Activated CD4-positive, alpha-beta memory T cell treated with anti-CD3 and anti-CD28 coated beads for 36 hours (primary cell): ENCODE data around the gene DVL3. TPM values are rescaled to one million over a fixed set of nuclear protein-coding genes. Genes with fewer than 3 reads are reported as not detected.
"Not testable (repeated sequence)": the region's sequence is repeated elsewhere in the genome, so short reads cannot be mapped to it uniquely, and the experiment has no call there.

Source experiments
- CTCF ChIA-PET: fragments of 350-600 bp; sonication (Branson Sonifier 250); formaldehyde crosslinking; loops from one replicate; lab custom pipeline; 2021; ENCODE audit warnings: antibody characterized with exemption, inconsistent platforms; lab: Charles Lee
- POLR2A ChIA-PET: fragments of 350-600 bp; sonication (Branson Sonifier 250); formaldehyde crosslinking; loops from one replicate; lab custom pipeline; 2021; ENCODE audit warnings: antibody characterized with exemption; lab: Charles Lee
- DNase-seq: peaks from one replicate; pipeline ENCODE4 v3.0.0-alpha.2; 2020
- H3K27ac Mint-ChIP-seq: one replicate; pipeline ENCODE4 v1.8.0; 2021; ENCODE audit warnings: mixed read lengths
- H3K27me3 Mint-ChIP-seq: one replicate; pipeline ENCODE4 v1.8.0; 2021; ENCODE audit warnings: mixed read lengths
- H3K36me3 Mint-ChIP-seq: one replicate; pipeline ENCODE4 v1.8.0; 2021; ENCODE audit warnings: mixed read lengths
- H3K4me1 Mint-ChIP-seq: one replicate; pipeline ENCODE4 v1.8.0; 2021; ENCODE audit warnings: low read depth, mixed read lengths
- H3K4me3 Mint-ChIP-seq: one replicate; pipeline ENCODE4 v1.8.0; 2021; ENCODE audit warnings: mild to moderate bottlenecking, mixed read lengths
- H3K9me3 Mint-ChIP-seq: one replicate; pipeline ENCODE4 v1.8.0; 2021; ENCODE audit warnings: mixed read lengths
- intact Hi-C: fragments of 100-400 bp; cut with micrococcal nuclease; formaldehyde crosslinking; loops from one replicate; pipeline ENCODE4 v1.15.1; 2023
- total RNA-seq, 2 experiments: library from RNA; stranded (reverse); gene quantifications; one replicate each; pipeline ENCODE4 v1.2.3, GENCODE V29; 2021

Gene DVL3
- total RNA-seq, 2 experiments from 2014 or later = 28.5 to 32.4 TPM

DNA sequence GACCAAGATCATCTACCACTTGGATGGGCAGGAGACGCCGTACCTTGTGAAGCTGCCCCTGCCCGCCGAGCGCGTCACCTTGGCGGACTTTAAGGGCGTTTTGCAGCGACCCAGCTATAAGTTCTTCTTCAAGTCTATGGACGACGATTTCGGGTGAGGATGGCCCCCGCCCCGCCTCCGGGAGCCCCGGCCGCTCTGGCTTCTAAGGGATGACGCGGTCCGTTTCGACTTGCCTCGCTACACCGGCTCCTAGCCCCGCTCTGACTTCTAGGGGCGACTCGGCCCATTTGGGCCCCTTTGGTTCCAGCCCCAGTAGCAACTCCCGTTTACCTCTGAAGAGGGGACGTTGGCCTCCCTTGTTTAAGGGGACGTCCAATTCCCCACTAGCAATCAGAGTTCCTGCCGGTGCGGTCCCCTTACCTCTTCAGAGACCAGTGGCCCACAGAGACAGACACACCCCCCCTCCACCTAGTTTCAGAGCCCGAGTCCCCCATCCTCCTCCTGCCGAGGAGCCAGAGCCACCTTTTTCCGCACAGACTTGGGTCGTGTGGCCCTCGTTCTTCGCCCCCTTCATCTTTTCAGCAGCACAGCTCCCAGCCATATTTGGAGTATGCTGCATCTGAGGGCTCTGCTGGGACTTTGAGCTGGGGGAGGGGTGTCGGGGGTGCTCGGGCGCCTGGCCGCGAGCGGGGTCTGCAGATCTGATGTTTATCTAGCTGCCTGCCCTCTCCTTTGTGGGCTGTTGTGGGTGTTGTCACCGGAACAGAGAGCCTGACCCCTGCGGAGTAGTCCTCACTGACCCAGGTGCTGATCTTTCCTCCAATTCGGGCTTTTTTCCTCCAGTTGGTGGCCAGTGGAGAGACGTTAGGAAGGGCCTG is 706 bp downstream of the DVL3 start:
- H3K4me1 Mint-ChIP-seq = peaks cover 19% of the 10 kb centered on the region
- ChIA-PET CTCF (interaction anchor here (1.2 to 2.2 kb wide), 4 partner anchors 21 to 260 kb away, joined by 5 to 6 read pairs (median 6); partner anchors contain the start of gene EIF2B5), POLR2A (interaction anchor here (0.7 to 1.6 kb wide), 4 partner anchors 12 to 30 kb away, joined by 3 to 7 read pairs (median 4); partner anchors contain the start of genes ABCF3 and EIF2B5)
- no peaks in the 10 kb centered on the region for H3K9me3 Mint-ChIP-seq
- H3K27ac Mint-ChIP-seq = peak overlapping the region; percentile 60
- intact Hi-C loops = loop anchor here (1.0 to 2.0 kb wide), 2 partner anchors 19 to 21 kb away; partner anchors contain the start of genes AP2M1 and EIF2B5
- H3K4me3 Mint-ChIP-seq = peak overlapping the region; percentile 95
- H3K27me3 Mint-ChIP-seq = no peaks in the 10 kb centered on the region
- no peaks in the 10 kb centered on the region for H3K36me3 Mint-ChIP-seq
- DNase-seq = peak; percentile 65

DNA sequence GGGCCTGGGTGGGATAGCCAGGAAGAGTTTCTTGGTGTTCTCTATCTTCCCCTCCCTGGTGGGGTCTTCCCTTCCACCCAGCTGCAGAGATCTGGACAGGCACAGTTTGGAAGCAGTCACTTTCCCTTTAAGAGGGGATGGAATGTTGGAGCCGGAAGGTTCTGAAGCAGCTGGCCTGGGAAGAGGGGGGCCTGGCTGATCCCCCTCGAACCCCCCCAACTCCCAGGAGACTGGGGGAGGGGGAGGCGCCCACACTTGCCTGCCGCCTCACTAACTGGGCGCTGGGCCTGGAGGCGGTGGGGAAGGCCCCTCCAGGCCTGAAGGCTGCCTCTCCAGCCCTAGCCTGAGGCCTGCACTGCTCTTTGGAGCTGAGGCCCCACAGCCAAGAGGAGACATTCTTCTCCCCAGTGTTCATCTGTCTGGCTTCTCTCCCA is 1.4 kb downstream of the DVL3 start:
- no peak for DNase-seq
- POLR2A ChIA-PET = interaction anchor here (1.4 to 1.6 kb wide), 2 partner anchors 12 to 29 kb away, joined by 3 to 6 read pairs; partner anchors contain the start of gene ABCF3
- Mint-ChIP-seq H3K36me3 (peaks cover 2% of the 10 kb centered on the region), H3K27ac (no peak overlapping the region), H3K27me3 (no peaks in the 10 kb centered on the region), H3K4me3 (peak overlapping the region; percentile 95), H3K4me1 (peaks cover 22% of the 10 kb centered on the region), H3K9me3 (no peaks in the 10 kb centered on the region)
- intact Hi-C loops = no loop called here
- CTCF ChIA-PET = interaction anchor here (1.6 to 2.2 kb wide), 3 partner anchors 21 to 261 kb away, joined by 5 to 6 read pairs (median 5); partner anchors contain the start of gene EIF2B5

DNA sequence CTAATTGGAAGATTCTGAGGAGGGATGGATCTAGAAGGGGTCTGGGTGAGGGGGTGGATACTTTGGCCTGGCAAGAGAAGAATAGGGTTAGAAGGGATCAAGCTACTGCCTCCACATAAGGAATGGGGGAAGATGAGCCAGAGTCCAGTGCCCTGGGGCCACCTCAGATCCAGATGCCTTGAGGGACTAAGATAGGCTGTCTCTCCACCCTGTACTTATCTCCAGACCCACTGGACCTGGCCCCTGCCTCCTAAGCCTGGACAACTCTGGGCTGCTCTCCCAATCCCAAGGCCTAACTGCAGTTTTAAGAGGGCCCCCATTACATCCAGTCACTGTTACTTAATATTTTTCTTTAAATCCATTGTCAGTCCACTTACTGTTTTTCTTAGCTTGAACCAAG is 2.0 kb downstream of the DVL3 start:
- Mint-ChIP-seq H3K4me3 (peak overlapping the region; percentile 95), H3K36me3 (peaks cover 4% of the 10 kb centered on the region), H3K9me3 (no peaks in the 10 kb centered on the region), H3K27ac (no peak overlapping the region), H3K4me1 (peaks cover 23% of the 10 kb centered on the region), H3K27me3 (no peaks in the 10 kb centered on the region)
- intact Hi-C loops = no loop called here
- ChIA-PET POLR2A (no interaction called here), CTCF (interaction anchor here (2.2 kb wide), 1 partner anchor 132 kb away, joined by 5 read pairs; no protein-coding TSS in a partner anchor)
- no peak for DNase-seq

DNA sequence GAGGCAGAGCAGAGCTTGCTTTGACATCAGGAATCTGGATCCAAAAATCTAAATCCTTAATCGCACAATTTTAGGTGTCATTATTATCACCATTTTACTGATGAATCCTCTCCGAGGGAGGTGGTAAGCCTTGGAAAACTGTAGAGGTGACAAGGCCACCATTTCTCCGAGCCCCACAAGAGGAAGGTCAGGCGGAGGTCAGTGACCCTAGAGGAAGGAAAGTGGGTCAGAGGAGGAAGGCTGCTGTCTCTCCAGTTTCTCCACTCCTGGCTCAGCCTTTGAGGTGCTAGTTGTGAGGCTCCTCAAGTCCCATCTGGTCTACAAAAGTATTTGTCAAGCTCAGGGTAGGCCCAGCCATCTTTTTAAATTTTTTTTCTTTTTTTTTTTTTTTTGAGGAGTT is 3.2 kb downstream of the DVL3 start:
- Mint-ChIP-seq H3K4me1 (peaks cover 23% of the 10 kb centered on the region), H3K27me3 (no peaks in the 10 kb centered on the region), H3K4me3 (no peak overlapping the region), H3K36me3 (peaks cover 5% of the 10 kb centered on the region), H3K27ac (no peak overlapping the region), H3K9me3 (no peaks in the 10 kb centered on the region)
- no peak for DNase-seq
- ChIA-PET POLR2A (no interaction called here), CTCF (no interaction called here)
- intact Hi-C loops = no loop called here

DNA sequence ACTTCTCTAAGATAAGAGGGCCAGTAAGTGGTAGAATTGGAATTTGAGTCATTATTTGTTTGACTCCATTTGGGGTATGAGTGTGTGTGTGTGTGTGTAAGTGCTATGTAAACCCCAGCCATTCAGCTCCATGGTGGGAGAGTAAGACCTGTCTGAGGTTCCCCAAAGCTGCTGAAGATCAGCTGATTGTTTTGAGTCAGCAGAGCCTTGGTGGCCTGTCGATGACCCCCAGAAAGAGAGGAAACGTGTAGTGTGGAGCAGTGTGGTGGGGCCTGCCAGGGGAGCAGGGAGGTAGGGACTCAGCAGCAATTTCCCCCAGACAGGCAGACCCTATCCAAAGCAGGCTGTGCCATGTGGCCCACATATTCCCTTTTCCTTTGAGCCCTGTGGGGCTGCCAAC is 5.3 kb downstream of the DVL3 start:
- intact Hi-C loops = no loop called here
- POLR2A ChIA-PET = no interaction called here
- peaks cover 23% of the 10 kb centered on the region for H3K4me1 Mint-ChIP-seq
- DNase-seq = no peak
- H3K27me3 Mint-ChIP-seq = no peaks in the 10 kb centered on the region
- H3K9me3 Mint-ChIP-seq = no peaks in the 10 kb centered on the region
- CTCF ChIA-PET = no interaction called here
- H3K4me3 Mint-ChIP-seq = no peak overlapping the region
- H3K27ac Mint-ChIP-seq = no peak overlapping the region
- H3K36me3 Mint-ChIP-seq = peaks cover 7% of the 10 kb centered on the region

DNA sequence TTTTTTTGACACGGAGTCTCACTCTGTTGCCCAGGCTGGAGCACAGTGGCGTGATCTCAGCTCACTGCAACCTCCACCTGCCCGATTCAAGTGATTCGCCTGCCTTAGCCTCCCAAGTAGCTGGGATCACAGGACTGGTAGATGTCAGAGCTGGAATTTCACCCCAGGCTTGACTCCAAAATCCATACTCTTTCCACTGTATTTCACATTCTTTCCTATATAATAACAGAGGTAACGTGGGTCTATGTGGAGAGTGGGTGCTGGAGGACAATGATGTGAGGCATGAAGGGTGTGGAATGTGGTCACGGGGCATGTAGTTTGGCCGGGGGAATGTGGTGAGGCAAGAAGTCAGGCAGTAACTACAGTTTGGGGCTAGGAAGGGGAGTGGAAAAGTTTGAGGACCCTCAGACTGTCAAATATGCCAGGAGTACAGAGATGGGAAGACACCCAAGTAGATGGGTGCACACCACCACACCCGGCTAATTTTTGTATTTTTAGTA is 7.4 kb downstream of the DVL3 start:
- H3K4me3 Mint-ChIP-seq, POLR2A ChIA-PET, CTCF ChIA-PET, H3K9me3 Mint-ChIP-seq, H3K27ac Mint-ChIP-seq, H3K27me3 Mint-ChIP-seq, DNase-seq, intact Hi-C loops: not testable (repeated sequence)
- Mint-ChIP-seq H3K36me3 (peaks cover 21% of the 10 kb centered on the region), H3K4me1 (peaks cover 12% of the 10 kb centered on the region)

DNA sequence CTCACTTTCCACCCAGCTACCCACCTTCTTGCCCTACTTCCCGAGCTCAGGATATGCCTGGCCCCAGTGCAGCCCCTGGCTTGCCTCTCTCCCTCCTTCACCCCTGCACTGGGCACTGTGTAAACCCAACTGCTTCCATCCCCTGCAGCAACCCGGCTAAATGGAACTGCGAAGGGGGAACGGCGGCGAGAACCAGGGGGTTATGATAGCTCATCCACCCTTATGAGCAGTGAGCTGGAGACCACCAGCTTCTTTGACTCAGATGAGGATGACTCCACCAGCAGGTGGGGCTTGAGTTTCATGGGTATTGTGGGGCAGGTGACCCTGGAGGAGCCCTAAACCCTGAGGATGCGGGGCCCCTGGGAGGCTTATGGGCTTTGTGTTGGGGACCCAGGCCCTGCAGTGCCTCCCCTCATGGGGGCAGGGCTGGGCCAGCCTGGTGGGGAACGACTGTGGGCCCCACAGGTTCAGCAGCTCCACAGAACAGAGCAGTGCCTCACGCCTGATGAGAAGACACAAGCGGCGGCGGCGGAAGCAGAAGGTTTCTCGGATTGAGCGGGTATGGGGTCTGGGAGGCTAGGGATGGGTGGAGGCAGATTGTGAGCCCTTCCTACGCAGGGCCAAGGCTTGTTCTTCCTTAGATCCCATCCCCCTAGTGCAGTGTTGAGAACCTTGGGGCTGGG is 9.6 kb downstream of the DVL3 start:
- no peaks in the 10 kb centered on the region for H3K27me3 Mint-ChIP-seq
- no peak for DNase-seq
- ChIA-PET POLR2A (no interaction called here), CTCF (no interaction called here)
- H3K36me3 Mint-ChIP-seq = peaks cover 21% of the 10 kb centered on the region
- H3K9me3 Mint-ChIP-seq = no peaks in the 10 kb centered on the region
- intact Hi-C loops = no loop called here
- H3K4me1 Mint-ChIP-seq = peaks cover 5% of the 10 kb centered on the region
- H3K4me3 Mint-ChIP-seq = no peak overlapping the region
- no peak overlapping the region for H3K27ac Mint-ChIP-seq

DNA sequence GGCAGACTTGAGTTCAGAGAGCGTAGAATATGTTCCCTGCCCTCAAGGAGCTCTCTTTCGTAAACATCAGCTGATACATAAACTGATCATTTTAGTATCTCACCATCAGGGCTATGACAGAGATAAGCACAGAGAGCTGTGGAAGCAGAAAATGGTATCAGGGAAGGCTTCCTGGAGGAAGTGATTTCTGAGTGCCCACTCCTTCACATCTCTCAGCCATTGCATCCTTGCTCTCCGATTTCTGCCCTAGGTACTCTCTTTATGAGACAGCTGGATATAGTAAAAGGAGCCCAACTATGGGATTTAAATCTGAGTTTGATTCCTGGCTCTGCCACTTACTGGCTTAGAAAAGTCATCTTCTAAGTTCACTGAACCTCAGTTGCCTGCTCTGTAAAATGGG is 10.4 kb downstream of the DVL3 start:
- Mint-ChIP-seq H3K36me3 (peaks cover 21% of the 10 kb centered on the region), H3K27me3 (no peaks in the 10 kb centered on the region), H3K4me1 (peaks cover 3% of the 10 kb centered on the region), H3K9me3 (no peaks in the 10 kb centered on the region), H3K27ac (no peak overlapping the region), H3K4me3 (no peak overlapping the region)
- DNase-seq = no peak
- POLR2A ChIA-PET = no interaction called here
- intact Hi-C loops = no loop called here
- CTCF ChIA-PET = no interaction called here

DNA sequence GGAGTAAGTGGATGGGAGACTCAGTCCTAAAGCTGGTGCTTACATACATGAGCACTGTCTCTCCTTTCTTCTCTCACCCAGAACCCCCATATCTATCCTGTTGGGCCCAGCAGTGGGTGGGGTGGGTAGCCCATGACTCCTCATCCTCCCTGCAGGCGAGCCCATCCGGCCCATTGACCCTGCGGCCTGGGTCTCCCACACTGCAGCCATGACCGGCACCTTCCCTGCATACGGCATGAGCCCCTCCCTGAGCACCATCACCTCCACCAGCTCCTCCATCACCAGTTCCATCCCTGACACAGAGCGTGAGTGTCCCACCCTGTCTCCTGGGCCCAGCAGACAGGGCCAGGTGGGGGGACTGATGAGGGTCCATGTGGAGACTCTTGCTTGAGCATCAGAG is 11.5 kb downstream of the DVL3 start:
- H3K4me1 Mint-ChIP-seq = no peaks in the 10 kb centered on the region

DNA sequence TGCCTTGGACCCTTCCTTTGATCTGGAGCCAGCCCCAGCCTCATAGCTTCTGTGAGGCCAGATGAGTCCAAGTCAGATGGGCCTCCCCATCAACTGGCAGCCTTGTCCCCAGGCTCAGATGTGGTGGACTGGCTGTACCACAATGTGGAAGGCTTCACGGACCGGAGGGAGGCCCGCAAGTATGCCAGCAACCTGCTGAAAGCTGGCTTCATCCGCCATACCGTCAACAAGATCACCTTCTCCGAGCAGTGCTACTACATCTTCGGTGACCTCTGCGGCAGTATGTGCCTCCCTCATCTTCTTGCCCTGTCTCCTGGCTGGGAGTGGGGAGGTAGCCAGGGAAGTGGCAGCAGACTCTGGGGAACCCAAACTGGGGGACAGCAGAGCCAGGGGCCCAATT is 12.6 kb downstream of the DVL3 start:
- no peak overlapping the region for H3K27ac Mint-ChIP-seq
- DNase-seq = no peak
- no peaks in the 10 kb centered on the region for H3K27me3 Mint-ChIP-seq
- ChIA-PET POLR2A (interaction anchor here (0.5 kb wide), 1 partner anchor 18 kb away, joined by 4 read pairs; no protein-coding TSS in a partner anchor), CTCF (no interaction called here)
- no peaks in the 10 kb centered on the region for H3K9me3 Mint-ChIP-seq
- no peak overlapping the region for H3K4me3 Mint-ChIP-seq
- no peaks in the 10 kb centered on the region for H3K4me1 Mint-ChIP-seq
- H3K36me3 Mint-ChIP-seq = peaks cover 22% of the 10 kb centered on the region
- intact Hi-C loops = no loop called here

More for the DNA sequence above, 11.5 kb downstream of the DVL3 start:
- peaks cover 22% of the 10 kb centered on the region for H3K36me3 Mint-ChIP-seq
- DNase-seq = no peak
- CTCF ChIA-PET = no interaction called here
- no peak overlapping the region for H3K4me3 Mint-ChIP-seq
- no peaks in the 10 kb centered on the region for H3K27me3 Mint-ChIP-seq
- no peak overlapping the region for H3K27ac Mint-ChIP-seq
- intact Hi-C loops = no loop called here
- H3K9me3 Mint-ChIP-seq = no peaks in the 10 kb centered on the region
- POLR2A ChIA-PET = no interaction called here

DNA sequence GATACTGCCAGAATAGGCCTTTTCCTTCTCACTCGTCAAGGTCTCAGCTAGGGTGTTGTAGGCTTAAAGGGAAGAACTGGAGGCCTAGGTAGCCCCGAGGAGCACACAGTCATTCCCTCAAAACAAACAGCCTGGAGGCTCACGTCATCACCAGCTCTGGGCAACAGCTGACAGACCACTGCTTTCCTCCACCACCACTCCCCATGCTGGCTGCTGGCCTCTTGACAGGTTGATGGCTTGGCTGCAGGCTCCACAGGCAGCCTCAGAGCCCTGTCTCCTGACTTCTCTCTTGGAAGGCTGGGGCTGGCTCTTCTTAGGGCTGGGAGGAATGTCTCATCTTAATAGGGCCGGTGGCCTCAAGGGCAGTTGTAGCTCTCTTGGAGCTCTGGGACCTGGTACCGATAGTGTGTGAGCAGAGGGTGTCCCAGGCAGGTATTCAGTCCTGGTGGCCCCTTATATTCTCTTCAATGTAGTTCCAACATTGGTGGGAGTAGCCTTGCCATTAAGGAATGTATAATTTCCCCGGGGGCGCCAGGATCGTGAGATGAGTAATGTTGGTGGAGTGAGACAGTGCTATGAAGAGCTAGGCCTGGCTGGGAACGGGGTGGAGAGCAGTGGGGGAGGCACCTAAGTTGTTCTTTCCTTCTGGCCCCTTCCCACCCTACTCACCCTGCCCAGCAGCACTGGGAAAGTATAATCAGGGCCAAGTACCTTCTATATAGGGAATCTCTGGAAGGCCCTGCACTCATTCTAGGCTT is 13.4 kb downstream of the DVL3 start:
- intact Hi-C loops = no loop called here

More for the DNA sequence above, 13.4 kb downstream of the DVL3 start:
- ChIA-PET CTCF (no interaction called here), POLR2A (interaction anchor here (0.5 kb wide), 1 partner anchor 19 kb away, joined by 4 read pairs; no protein-coding TSS in a partner anchor)
- peaks cover 22% of the 10 kb centered on the region for H3K36me3 Mint-ChIP-seq
- no peaks in the 10 kb centered on the region for H3K27me3 Mint-ChIP-seq
- no peak overlapping the region for H3K27ac Mint-ChIP-seq
- H3K4me1 Mint-ChIP-seq = no peaks in the 10 kb centered on the region
- no peak overlapping the region for H3K4me3 Mint-ChIP-seq
- H3K9me3 Mint-ChIP-seq = no peaks in the 10 kb centered on the region
- DNase-seq = no peak
